HG03025 (cell line): Measurements from ENCODE around the gene ACAT1.
"Not testable (repeated sequence)": the region's sequence is repeated elsewhere in the genome, so short reads cannot be mapped to it uniquely, and the experiment has no call there.

Experiments
- ATAC-seq: cut with Tn5 transposase; IDR thresholded peaks from one replicate; pipeline ENCODE4 v1.9.1; 2021; ENCODE audit warnings: mild to moderate bottlenecking, moderate library complexity; ENCODE audit not compliant: unreplicated experiment, low FRiP score

The ACAT1 gene

DNA sequence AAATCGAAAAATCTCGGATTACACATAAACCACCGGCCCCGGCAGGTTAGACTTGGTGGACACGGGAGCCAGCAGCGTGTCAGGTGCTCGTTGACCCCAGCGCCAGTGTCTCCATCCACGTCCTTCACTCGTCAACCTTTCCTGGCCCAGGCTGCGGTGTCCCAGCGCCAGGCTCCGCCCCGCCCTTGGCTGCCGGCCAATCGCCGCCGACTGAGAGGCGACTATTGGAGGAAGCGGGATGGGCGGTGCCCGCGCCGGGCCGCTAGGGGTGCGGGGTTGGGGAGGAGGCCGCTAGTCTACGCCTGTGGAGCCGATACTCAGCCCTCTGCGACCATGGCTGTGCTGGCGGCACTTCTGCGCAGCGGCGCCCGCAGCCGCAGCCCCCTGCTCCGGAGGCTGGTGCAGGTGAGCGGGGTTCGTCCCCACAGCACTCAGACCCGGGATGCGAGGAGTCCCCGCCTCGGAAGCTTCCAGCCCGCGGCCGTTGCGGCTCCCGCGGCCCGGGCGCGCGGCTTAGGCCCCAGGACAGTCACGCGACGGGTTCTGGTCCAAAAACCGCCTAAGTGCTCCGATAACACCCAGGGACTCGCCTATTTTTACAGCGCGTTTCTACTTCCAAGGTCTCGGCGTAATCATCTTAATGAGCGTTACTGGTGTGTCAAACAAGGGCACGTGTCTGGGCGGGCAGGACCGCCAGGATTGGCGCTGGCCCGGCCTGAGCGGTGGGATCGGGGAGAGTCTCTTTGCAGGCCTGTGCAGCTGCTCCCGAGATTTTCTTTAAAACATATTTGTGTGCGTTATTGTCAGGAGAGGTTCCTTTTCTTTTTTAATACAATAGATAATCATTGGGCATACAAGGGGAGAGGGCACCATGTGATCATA, at the start of gene ACAT1:
TSS of gene ACAT1 (plus strand) at position 294 of the 882 bp plus-strand sequence. CDS start at position 334, 40 bp downstream.
- peak; percentile 96 for ATAC-seq

DNA sequence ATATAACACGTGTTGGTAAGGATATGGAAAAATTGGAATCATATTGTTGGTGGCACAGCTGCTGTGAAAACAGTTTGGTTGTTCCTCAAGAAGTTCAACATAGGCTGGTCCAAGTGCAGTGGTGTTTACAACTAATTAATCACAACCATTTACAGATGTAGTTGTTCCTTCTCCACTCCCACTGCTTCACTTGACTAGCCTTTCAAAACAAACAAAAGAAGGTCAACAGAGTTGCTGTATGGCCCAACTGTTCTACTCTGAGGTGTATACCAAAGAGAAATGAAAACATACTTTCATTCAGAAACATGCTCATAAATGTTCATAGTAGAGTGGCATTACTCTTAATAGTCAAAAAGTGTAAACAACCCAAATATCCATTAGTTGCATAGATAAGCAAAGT, 36.6 kb upstream of the ACAT1 start:
- no peak for ATAC-seq

DNA sequence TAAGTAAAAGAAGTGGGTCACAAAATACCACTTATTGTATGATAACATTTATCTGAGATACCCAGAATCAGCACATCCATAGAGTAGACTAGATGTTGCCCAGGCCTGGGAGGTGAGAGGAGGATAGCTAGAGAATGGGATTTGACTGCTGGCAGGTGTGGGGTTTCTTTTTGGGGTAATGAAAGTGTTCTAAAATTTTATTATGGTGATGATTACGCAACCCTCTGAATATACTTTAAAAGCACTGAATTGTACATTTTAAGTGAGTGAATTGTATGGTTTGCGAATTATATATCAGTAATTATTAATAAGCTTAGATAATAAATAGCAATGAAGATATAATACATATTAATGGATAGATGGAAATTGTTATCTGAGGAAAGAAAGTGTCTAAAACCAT, 35.7 kb upstream of the ACAT1 start:
- no peak for ATAC-seq

DNA sequence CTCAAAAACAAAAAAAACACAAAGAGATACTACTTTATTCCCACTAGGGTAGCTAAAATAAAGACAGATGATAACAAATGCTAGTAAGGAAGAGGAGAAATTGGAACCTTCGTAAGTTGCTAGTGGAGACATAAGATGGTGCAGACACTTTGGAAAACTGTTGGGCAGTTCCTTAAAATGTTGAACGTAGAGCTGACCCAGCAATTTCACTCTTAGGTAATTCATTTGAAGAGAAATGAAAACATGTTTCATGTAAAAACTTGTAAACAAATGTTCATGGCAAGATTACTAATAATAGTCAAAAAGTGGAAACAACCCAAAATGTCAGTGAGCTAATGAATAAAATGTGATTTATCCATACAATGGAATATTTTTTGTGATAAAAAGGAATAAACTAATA, 29.2 kb upstream of the ACAT1 start:
- no peak for ATAC-seq

DNA sequence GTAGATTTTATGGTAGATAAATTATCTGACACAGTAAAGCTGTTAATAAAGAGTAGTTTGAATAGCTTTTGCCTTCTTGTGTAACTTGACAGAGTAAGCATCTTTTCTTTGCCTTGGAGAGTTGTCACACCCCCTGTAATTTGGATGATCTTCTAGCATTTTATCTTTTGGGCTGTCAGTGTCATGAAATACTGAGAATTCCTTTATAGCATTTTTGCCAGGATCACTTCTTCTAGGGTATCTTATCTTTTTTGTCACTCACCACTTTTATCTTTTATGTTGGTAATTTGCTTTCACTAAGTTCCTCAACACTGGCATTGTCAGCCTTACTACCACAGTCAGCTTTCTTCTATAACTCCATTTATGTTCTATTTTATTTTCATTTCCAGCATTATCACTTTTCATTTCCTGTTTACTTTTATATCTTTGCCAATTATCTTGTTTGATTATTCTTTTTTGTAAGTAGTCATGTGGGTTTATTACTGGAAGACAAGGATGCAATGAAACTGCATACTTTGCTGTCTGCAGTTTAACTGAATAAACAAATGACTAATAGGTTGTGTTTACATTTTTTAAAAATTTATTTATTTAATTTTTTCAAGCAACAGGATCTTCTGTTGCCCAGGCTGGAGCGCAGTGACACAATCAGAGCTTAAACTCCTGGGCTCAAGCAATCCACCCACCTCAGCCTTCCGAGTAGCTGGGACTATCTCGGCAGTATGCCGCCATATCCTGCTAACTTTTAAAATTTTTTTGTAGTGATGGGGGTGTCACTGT, 28.1 kb upstream of the ACAT1 start:
- no peak for ATAC-seq

DNA sequence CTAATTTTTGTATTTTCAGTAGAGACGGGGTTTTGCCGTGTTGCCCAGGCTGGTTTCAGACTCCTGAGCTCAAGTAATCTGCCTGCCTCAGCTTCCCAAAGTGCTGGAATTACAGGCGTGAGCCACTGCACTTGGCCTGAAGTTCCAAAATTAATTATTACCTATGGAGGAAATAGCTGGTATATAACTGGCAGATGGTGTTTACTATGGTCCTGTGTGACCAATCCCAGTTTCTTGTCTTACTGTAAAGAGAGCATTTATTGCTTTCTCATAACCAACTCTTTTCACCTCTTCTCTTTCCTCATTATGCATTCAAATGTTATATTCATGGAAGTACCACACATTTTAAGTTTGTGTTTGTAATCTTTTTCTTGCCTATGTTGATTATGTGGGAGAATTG, 24.2 kb upstream of the ACAT1 start:
- ATAC-seq = no peak

DNA sequence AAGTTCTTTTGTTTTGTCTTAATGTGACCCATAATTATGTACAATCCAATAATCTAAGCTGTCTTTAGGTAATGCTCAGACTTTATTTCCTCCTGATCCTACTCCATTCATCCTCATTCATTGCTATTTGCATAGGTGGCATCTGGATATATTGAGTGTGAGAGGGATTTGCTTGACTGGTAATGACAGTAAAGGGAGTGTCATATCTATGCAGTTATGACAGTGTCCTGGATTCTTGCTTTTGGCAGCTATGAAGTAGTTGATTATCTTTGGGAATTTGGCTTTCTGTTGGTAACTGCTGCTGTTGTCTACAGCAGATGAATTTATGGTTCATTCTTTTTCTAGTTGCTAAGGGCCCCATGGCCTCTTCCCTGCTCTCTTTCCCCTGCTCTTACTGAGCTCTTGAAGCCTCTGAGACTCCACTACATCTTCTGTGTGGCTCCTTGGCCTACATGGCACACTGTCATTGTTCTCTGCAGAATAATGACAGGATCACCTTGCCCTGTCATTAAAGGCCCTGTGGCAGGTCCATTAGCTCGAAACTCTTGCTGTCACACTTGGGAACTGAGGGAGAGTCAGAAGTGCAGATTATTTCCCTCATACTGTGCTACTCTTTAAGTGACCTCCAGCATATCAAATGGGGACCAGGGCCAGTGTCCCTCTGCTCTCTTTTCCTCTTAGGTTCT, 20.1 kb upstream of the ACAT1 start:
- no peak for ATAC-seq

DNA sequence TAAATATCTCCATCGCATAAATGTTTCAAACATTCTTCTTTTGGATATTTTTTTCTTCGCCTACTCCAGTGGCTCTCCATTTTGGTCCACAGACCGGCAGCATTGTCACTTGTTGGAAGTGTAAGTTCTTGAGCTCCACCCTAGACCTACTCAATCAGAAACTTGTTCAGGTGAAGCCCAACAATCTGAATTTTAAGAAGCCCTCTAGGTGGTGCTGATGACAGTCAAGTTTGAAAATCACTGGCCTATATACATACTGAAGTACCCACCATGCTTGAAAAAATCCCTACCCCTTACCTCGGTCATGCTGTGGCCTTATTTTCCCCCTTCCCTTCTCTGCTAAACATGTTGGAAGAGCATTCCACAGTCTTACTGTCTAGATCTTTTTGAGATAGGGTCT, 10.2 kb upstream of the ACAT1 start:
- no peak for ATAC-seq

DNA sequence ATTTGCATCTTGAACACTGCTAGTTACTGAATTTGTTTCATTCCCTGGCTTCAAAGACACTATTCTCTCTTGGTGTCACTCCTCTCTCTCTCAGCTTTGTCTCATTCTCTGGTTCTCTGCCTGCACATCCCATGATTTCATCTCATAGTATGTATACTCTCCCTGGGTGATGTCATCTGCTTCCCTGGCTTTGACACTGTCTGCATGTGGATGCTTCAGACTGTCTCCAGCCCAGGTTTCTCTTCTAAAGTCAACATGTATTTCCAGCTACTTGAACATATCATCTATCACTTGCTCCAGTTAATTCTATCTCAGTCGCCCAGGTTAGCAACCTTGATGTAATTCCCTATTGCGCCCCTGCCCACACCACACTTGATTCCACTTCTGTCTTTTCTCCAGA, 9.3 kb upstream of the ACAT1 start:
- no peak for ATAC-seq

DNA sequence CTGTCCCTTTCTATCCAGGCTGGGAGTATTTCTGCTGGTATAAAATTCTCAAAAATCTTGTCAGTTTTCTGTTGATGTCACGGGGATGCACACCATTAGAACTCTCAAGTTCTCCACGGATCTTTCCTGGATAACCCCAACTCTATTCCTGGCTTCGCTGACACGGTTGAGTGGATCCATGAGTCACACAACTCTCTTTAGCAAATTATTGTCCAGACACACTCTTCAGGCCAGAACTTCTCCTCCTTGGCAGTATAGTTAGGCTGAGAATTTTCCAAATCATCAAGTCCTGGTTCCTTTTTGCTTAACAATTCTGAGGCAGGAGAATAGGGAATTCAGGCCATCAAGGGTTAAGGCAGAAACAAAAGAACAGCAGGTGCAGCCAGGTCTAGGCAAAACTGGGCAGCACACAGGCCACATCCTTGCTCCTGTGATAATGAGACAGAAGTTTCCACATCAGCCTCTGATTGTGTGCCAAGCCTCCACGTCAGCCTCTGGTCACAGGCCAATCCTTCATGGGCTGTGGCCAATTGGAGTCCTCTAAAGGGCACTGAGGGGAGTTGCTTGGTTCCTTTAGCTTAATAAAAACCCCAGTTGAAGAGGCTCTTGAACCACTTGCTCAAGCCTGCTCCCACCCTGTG, 5.7 kb upstream of the ACAT1 start:
- ATAC-seq = no peak

DNA sequence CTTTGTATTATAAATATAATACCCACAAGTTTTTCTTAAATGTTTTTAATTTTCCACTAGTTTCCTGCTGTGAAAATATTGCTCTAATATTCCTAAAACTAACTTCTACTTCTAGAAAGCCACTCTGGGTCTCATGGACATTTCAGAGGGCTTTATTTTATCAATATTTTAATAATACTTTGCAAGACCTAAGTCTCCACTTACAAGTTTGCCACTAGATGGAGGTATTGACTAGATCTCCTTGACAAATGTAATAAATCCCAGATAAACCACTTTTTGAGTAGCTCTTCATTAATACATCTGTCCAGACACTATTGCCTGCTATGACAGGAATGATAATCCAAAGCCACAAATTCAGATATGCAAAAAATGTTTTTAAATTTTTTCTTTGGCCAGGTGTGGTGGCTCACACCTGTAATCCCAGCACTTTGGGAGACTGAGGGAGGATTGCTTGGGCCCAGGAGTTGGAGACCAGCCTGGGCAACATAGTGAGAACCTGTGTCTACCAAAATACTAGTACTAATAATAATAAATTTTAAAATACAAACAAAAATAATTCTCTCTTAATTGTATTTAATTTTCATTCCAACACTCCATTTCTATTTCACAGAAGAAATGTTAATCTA, 3.5 kb upstream of the ACAT1 start:
- ATAC-seq = no peak

DNA sequence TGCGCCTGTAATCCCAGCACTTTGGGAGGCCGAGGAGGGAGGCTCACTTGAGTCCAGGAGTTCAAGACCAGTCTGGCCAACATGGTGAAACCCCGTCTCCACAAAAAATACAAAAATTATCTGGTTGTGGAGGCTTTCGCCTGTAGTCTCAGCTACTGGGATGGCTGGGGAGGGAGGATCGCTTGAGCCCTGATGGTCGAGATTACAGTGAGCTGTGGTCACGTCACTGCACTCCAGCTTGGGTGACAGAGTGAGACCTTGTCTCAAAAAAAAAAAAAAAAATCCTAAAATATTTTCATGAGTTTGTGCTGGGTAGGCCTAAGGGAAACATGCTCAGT, 462 bp upstream of the ACAT1 start:
- ATAC-seq = not testable (repeated sequence)

DNA sequence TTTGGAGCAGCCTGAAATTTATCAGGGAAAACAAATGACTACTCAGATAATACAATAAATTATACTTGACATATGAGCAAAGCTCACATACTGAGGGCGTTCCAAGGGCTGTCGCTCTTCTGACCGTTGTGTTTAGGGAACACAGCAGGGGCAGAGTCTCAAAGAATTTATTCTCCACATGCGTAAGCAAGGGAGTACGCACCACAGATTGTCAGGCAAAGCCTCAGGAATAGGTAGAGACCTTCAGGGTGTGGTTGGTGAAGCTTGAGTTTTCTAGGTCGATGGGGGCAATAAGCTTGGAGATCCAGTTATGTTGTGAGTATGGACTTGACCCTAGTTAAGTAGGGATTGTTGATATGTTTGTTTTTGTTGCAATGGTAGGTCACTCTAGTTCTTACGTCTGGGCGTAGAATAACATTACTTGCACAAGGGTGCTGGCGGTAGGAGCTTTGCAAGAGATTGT, 830 bp downstream of the ACAT1 start:
- no peak for ATAC-seq

DNA sequence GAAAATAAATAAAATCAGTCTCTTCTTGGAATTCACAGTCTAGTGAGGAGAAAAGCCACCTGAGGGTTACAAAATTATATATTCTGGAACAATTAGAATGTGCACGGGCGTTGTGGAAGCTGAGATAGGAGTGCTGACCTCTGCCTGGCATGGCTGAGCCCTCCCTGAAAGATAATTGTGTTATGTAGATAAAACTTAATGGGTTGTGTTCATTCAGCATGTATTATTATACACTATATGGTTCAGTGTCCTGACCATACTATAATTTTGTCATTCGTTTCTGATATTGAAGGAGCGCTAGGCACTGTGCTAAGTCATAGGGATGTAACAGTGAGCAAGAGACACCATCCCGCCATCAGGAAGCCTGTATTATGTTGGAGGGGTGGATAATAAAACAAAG, 3.7 kb downstream of the ACAT1 start:
- no peak for ATAC-seq

DNA sequence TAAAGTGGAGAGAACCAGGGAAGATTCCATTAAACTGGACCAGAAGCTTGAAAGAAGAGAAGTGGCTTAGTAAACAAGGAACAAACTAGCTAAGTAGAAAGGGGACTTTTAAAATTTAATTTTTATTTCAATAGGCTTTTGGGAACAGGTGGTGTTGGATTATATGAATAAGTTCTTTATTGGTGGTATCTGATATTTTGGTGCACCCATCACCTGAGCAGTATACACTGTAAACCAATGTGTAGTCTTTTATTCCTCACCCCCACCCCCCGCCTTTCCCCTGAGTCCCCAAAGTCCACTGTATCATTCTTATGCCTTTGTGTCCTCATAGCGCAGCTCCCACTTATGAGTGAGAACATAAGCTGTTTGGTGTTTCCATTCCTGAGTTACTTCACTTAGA, 7.4 kb downstream of the ACAT1 start:
- no peak for ATAC-seq

DNA sequence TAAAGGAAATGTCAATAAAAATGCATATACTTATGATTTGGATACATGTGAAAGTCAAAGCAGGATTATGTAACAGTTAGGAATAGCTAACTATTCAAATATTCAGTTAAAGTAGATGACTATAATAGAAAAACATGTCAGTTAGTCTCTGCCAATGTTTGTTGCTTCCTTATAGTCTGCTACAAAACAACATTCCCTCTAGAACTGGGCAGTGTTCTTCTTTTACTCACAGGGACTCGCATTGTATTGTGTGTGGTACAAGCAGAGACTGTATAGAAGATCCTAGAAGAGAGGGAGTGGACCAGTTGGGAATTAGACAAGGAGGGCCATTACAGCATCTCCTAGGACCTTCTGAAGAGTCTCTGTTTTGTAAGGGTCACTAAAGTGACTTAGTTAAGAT, 10.6 kb downstream of the ACAT1 start:
- no peak for ATAC-seq

DNA sequence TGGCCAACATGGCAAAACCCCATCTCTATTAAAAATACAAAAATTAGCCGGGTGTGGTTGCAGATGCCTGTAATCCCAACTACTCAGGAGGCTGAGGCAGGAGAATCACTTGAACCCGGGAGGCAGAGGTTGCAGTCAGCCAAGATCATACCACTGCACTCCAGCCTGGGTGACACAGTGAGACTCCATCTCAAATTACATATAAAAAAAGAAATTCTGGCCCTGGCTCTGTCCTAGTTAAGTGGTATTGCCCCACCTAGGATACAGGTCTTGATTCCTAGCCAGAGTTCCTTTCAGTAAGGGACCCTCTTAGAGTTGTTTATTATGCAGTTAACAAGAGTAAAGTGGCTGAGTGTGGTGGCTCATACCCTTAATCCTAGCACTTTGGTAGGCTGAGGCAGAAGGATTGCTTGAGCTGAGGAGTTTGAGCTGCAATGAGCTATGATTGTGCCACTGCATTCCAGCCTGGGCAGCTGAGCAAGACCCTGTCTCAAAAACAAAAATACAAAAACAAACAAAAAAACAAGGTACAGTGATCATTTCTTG, 11.7 kb downstream of the ACAT1 start:
- not testable (repeated sequence) for ATAC-seq

DNA sequence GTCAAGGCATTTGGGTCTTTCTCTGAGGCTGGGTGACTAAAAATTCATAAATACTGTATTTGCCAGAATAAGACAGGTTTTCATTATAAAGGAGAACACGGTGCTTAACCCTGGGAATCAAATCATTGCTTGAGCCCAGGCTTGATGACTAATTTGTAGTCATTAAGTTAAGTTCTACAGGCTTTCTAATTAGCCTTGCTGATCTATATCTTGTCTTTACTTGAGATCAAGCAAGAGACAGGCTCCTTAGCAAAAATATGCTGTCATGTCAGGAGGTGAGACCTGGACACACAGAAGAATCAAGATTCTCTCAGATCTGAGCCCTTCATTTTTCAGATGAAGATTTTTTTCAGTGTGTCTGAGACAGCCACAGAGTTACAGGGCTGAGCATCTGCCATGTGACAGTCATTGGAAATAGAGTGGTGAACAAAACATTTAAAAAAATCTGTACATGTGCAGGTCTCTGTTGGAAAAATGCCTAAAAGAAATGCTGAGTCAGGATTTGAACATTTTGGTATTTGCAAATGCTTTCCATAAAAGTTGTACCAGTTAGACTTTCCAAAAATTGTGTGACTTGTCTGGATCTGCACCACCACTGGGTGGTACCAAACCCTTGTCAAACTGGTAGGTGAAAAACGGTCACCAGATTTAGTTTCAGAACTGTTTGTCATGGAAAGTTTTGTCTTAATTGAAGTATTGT, 14.6 kb downstream of the ACAT1 start:
- ATAC-seq = no peak

DNA sequence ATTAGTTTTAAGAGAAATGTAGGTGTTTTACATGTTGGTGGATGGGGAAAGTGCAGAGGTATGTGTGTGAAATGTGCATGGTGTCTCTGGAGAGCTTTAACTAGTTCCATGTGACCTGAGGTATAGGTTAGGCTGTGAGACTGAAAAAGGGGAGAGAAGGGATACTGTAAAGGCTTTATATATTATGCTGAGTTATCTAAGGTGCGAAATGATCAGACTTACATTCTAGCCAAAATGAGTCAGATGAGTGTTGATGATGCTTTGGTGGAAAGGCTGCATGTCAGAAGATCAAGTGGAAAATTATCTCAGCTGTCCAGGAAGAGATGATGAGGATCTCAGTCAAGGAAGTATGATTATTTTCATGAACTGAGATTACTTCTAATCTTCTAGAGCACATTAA, 15.8 kb downstream of the ACAT1 start:
- ATAC-seq = no peak
